ENCODE measurements around the gene MEI1. TPM values are rescaled to one million over a fixed set of nuclear protein-coding genes. Genes with fewer than 3 reads are reported as not detected.
"Not testable (repeated sequence)": the region's sequence is repeated elsewhere in the genome, so short reads cannot be mapped to it uniquely, and the experiment has no call there.

The MEI1 gene
- total RNA-seq, 6 donors from 2014 or later, result 0.89 to 20.7 (median 5.7) TPM

DNA sequence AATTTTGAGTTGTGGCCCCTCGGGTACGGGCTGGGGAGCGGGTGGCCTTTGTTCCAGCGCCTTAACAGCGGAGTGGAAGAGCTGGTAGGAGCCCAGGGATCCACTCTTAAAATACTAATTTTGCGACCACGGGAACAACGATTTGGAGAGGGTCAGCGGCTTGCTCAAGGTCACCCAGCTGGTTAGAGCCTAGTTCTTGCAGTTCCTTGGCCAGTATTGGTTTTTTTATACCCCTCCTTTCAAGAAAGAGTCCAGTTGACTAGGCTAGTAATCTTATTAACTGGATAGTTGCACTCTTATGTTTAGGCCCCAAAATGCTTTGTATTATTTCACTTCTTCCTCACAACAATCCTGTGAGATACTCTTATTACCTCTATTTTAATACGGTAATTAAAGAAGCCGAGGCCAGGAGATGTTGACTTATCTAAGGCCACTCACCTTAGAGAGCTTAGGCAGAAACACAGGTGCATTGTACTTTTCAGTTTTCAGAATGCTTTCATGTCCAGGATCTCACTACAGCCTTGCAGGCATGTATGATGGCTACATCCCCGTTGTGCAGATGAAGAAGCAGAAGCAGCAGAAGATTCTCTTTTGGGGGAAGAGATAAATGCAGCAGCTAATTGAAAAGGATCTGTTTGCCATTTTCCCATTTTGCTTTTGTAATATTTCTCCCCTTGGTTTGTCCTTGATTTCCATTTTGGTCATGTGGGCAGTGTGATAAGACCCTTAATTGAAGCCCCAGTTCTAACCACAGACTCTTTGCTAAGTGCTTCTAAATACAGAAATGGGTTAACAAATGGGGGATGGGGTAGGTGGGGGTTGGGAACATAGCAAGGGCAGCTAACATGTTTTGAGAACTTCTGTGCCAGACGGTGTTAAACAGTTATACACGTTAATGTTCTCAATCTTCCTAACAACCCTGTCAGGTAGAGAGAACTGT is 135.0 kb downstream of the MEI1 start:
- no peaks in the 10 kb centered on the region for H3K27me3 ChIP-seq
- H3K4me3 ChIP-seq, result peak overlapping the region; percentile 65 to 98 (median 86)
- H3K9me3 ChIP-seq, result no peaks in the 10 kb centered on the region
- no peak for DNase-seq
- TF ChIP-seq POLR2A (IDR thresholded peaks at IDR 0.05), result no peak
- peak overlapping the region; percentile 91 to 96 (median 96) for H3K27ac ChIP-seq
- 15 to 23% methylated on average over 8 to 14 of the region's 14 CpGs for WGBS, 2 donors
- ATAC-seq (ENCODE audit: low FRiP score in 2 of 2), result no peak
- H3K4me1 ChIP-seq, result peaks cover 12 to 46% (median 17%) of the 10 kb centered on the region in 4 donors
- peaks cover 0 to 12% (median 7%) of the 10 kb centered on the region in 4 donors for H3K36me3 ChIP-seq

DNA sequence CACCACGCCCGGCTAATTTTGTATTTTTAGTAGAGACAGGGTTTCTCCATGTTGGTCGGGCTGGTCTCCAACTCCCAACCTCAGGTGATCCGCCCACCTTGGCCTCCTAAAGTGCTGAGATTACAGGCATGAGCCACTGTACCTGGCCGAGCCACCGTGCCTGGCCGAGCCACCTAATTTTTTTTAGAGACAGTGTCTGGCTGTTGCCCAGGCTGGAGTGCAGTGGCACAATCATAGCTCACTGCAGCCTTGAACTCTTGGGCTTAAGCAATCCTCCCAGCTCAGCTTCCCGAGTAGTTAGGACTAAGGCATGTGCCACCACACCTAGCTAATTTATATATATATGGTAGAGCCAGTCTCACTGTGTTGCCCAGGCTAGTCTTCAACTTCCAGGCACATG is 136.2 kb downstream of the MEI1 start:
- not testable (repeated sequence) for H3K9me3 ChIP-seq; H3K4me3 ChIP-seq; ATAC-seq (ENCODE audit: low FRiP score in 2 of 2); H3K27me3 ChIP-seq; DNase-seq
- Histone ChIP-seq H3K27ac (peak overlapping the region in 2 of 4 donors; percentile 59 to 91), H3K36me3 (peaks cover 0 to 14% (median 7%) of the 10 kb centered on the region in 4 donors), H3K4me1 (peaks cover 12 to 49% (median 20%) of the 10 kb centered on the region in 4 donors)
- WGBS, 2 donors, result 75 to 91% methylated on average over 8 of the region's 8 CpGs

DNA sequence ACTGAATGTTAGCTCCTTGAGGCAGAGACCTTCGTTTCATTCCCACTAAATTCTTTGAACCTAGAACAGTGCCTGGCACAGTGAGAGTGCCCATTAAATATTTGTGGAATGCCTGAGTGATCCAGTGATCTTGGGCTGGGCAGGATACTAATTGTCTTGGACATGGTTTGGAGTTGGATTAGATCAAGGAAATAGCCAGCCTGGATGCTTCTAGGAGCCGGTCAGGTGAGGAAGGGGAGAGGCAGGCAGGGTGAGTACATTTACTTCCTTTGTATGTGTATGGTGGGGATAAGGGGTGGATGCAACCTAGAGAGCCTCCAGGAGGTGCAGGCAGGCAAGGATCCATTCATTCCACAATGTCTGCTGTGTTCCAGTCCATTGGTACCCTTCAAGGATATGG is 137.2 kb downstream of the MEI1 start:
- no peak overlapping the region for H3K27ac ChIP-seq
- no peak overlapping the region for H3K4me3 ChIP-seq
- 59 to 64% methylated on average over 2 of the region's 2 CpGs for WGBS, 2 donors
- peaks cover 20 to 55% (median 27%) of the 10 kb centered on the region in 4 donors for H3K4me1 ChIP-seq
- peaks cover 0 to 14% (median 7%) of the 10 kb centered on the region in 4 donors for H3K36me3 ChIP-seq
- no peaks in the 10 kb centered on the region for H3K9me3 ChIP-seq
- ATAC-seq (ENCODE audit: low FRiP score in 2 of 2) (no peak), DNase-seq (no peak)
- no peak for TF ChIP-seq POLR2AphosphoS5 (IDR thresholded peaks at IDR 0.05)
- TF ChIP-seq POLR2A (IDR thresholded peaks at IDR 0.05), result no peak
- TF ChIP-seq, protein P1, sequence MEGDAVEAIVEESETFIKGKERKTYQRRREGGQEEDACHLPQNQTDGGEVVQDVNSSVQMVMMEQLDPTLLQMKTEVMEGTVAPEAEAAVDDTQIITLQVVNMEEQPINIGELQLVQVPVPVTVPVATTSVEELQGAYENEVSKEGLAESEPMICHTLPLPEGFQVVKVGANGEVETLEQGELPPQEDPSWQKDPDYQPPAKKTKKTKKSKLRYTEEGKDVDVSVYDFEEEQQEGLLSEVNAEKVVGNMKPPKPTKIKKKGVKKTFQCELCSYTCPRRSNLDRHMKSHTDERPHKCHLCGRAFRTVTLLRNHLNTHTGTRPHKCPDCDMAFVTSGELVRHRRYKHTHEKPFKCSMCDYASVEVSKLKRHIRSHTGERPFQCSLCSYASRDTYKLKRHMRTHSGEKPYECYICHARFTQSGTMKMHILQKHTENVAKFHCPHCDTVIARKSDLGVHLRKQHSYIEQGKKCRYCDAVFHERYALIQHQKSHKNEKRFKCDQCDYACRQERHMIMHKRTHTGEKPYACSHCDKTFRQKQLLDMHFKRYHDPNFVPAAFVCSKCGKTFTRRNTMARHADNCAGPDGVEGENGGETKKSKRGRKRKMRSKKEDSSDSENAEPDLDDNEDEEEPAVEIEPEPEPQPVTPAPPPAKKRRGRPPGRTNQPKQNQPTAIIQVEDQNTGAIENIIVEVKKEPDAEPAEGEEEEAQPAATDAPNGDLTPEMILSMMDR (IDR thresholded peaks at IDR 0.05), result no peak
- H3K27me3 ChIP-seq, result no peaks in the 10 kb centered on the region

DNA sequence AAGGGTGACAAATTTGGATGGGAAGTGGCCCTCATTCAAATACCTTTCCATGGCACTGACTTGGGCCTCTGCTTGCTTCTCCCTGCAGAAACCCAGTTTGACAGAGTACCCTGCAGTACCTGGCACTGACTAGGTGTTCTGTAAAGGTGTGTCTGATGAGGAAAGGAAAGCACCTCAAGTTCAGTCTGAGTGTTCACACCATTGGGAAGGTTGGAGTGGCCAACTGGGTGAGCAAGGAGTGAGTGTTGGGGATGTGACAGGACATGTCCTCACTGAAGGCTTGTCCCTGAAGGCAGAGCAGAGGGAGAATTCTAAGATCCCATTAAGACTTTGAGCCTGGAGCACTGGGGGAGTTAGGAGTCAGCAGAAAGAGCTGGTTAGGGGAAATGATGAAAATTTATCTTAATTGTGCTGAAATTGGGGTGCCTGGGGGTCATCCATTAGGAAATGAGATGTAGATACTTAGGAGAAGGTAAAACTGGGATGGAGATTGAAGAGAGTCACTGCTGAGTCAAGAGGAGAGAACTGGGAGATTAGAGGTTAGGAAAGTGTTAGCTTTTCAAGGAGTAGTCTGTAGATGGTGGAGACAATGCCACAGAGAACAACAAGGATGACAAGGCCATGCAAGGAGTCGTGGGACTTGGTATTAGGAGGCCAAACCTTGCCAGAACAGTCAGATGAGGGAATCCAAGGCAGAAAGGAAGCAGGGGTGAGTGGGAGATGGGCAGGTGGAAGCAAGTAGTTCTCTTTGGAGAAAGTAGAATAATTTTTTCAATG is 139.7 kb downstream of the MEI1 start:
- Histone ChIP-seq H3K27ac (peak overlapping the region in 1 of 4 donors; percentile 8), H3K4me3 (no peak overlapping the region), H3K9me3 (no peaks in the 10 kb centered on the region), H3K27me3 (no peaks in the 10 kb centered on the region), H3K36me3 (peaks cover 0 to 14% (median 8%) of the 10 kb centered on the region in 4 donors), H3K4me1 (peaks cover 21 to 66% (median 41%) of the 10 kb centered on the region in 4 donors)
- TF ChIP-seq POLR2AphosphoS5 (IDR thresholded peaks at IDR 0.05), result no peak
- TF ChIP-seq POLR2A (IDR thresholded peaks at IDR 0.05), result no peak
- TF ChIP-seq, protein P1 (IDR thresholded peaks at IDR 0.05), result no peak
- TF ChIP-seq EP300 (IDR thresholded peaks at IDR 0.05), result no peak
- DNase-seq (no peak), ATAC-seq (ENCODE audit: low FRiP score in 2 of 2) (no peak)
- whole genome bisulfite sequencing, 2 donors, result 69 to 100% methylated on average over 1 of the region's 1 CpG

DNA sequence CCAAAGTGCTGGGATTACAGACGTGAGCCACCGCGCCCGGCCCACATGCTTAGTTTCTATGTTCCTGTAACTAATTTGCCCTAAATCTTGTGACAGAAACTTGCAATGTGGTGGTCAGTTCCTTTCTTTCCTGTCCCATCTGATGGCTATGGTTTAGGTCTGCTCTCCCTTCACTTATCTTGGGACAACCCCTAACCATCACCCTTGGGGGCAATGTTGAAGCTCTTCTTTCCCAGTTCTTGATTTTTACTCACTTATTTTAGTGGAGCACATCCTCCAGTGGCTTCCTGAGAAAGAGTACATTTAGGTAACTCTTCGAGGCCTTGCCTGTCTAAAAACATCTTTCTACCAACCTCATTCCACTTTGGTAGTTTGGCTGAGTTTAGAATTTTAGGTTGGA is 140.9 kb downstream of the MEI1 start:
- WGBS, 2 donors, result 92 to 93% methylated on average over 5 of the region's 5 CpGs

More for the DNA sequence above, 140.9 kb downstream of the MEI1 start:
- H3K36me3 ChIP-seq, result peaks cover 0 to 14% (median 8%) of the 10 kb centered on the region in 4 donors
- H3K27me3 ChIP-seq, result no peaks in the 10 kb centered on the region
- no peak for DNase-seq
- H3K4me1 ChIP-seq, result peaks cover 24 to 67% (median 49%) of the 10 kb centered on the region in 4 donors
- ATAC-seq (ENCODE audit: low FRiP score in 2 of 2), result no peak
- TF ChIP-seq, protein P1 (IDR thresholded peaks at IDR 0.05), result no peak
- no peak for TF ChIP-seq EP300 (IDR thresholded peaks at IDR 0.05)
- no peak for TF ChIP-seq POLR2AphosphoS5 (IDR thresholded peaks at IDR 0.05)
- TF ChIP-seq POLR2A (IDR thresholded peaks at IDR 0.05), result no peak
- H3K4me3 ChIP-seq, result no peak overlapping the region
- peak overlapping the region in 2 of 4 donors; percentile 51 to 59 for H3K27ac ChIP-seq
- no peaks in the 10 kb centered on the region for H3K9me3 ChIP-seq

Data from upper lobe of left lung (tissue), 6 donors.